ENCODE measurements around the gene SLC17A9.

DNA sequence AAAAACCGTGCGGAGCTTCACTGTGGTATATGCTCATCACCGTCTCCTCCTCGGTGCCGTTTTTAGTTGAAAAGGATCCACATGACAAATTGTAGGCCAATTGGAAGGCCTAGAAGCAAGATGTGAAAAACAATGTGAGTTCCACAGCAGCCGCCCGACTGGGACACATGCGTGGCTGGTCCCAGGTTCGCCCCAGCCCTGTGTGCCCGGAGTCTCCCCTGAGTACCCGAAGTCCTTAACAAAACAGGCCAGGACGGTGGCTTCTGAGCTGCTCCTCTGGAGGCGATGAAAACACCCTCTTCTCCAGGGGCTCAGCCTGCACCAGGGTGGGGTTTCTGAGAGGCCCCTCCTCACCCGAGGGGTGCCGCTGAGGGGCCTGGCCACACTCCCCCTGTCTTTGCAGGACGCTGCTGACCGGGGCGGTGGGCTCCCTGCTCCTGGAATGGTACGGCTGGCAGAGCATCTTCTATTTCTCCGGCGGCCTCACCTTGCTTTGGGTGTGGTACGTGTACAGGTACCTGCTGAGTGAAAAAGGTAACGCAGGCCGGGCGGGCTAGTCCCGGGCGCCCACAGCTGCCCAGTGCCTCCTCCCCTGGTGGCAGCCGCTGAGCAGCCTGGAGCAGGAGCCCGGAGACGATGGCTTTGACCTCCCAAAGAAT lies 9.8 kb downstream of the SLC17A9 start:
- TF ChIP-seq, protein P1, sequence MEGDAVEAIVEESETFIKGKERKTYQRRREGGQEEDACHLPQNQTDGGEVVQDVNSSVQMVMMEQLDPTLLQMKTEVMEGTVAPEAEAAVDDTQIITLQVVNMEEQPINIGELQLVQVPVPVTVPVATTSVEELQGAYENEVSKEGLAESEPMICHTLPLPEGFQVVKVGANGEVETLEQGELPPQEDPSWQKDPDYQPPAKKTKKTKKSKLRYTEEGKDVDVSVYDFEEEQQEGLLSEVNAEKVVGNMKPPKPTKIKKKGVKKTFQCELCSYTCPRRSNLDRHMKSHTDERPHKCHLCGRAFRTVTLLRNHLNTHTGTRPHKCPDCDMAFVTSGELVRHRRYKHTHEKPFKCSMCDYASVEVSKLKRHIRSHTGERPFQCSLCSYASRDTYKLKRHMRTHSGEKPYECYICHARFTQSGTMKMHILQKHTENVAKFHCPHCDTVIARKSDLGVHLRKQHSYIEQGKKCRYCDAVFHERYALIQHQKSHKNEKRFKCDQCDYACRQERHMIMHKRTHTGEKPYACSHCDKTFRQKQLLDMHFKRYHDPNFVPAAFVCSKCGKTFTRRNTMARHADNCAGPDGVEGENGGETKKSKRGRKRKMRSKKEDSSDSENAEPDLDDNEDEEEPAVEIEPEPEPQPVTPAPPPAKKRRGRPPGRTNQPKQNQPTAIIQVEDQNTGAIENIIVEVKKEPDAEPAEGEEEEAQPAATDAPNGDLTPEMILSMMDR (IDR thresholded peaks at IDR 0.05; ENCODE audit: low read depth, low read length) = no peak
- TF ChIP-seq, protein P2, sequence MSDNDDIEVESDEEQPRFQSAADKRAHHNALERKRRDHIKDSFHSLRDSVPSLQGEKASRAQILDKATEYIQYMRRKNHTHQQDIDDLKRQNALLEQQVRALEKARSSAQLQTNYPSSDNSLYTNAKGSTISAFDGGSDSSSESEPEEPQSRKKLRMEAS (IDR thresholded peaks at IDR 0.05; ENCODE audit: low read depth, low read length) = no peak
- TF ChIP-seq POLR2A (IDR thresholded peaks at IDR 0.05; ENCODE audit: extremely low read depth, insufficient read length) (no peak), MYC (IDR thresholded peaks at IDR 0.05; ENCODE audit: low read depth, low read length) (no peak)

Data from NB4 (cell line).